Transverse colon (tissue), 4 donors: ENCODE measurements around the gene RAPGEFL1. TPM values are rescaled to one million over a fixed set of nuclear protein-coding genes. Genes with fewer than 3 reads are reported as not detected.
"Not testable (repeated sequence)": the region's sequence is repeated elsewhere in the genome, so short reads cannot be mapped to it uniquely, and the experiment has no call there.

Source experiments
- DNase-seq: peaks from one replicate; pipeline ENCODE4 v3.0.0-alpha.2; 2019
- H3K27ac ChIP-seq, 4 donors: fragments of 200-600 bp; sonication (generic); 2 replicates each; pipeline ENCODE4 v1.5.1; 2016 to 2018; ENCODE audit warnings: inconsistent platforms in 4 of 4
- H3K27me3 ChIP-seq: fragments of 200-600 bp; sonication (generic); 2 replicates; pipeline ENCODE4 v1.5.1; 2017; ENCODE audit warnings: inconsistent platforms
- H3K36me3 ChIP-seq, 4 donors: fragments of 200-600 bp; sonication (generic); 2 replicates each; pipeline ENCODE4 v1.5.1; 2017 to 2019; ENCODE audit warnings: inconsistent platforms in 4 of 4
- H3K4me1 ChIP-seq, 4 donors: fragments of 200-600 bp; sonication (generic); 2 replicates each; pipeline ENCODE4 v1.5.1; 2017 to 2020; ENCODE audit warnings: inconsistent platforms in 4 of 4
- H3K4me3 ChIP-seq, 4 donors: fragments of 200-600 bp; sonication (generic); 1 replicate in 1 of 4; 2 replicates in 3 of 4; pipeline versions ENCODE4 v1.5.1 to v1.6.1; 2017 to 2019; ENCODE audit warnings: inconsistent platforms in 4 of 4
- H3K9me3 ChIP-seq, 2 donors: fragments of 200-600 bp; sonication (generic); 2 replicates each; pipeline ENCODE4 v1.5.1; 2017 to 2019; ENCODE audit warnings: inconsistent platforms in 2 of 2
- EP300 ChIP-seq: sonication (generic); formaldehyde crosslinking; IDR thresholded peaks from one replicate; pipeline ENCODE4 v1.6.1; 2017; ENCODE audit warnings: antibody characterized with exemption, low read depth
- POLR2A ChIP-seq: fragments of 450-650 bp; IDR thresholded peaks from one replicate; pipeline ENCODE4 v1.6.1; 2016; ENCODE audit warnings: antibody characterized with exemption, mild to moderate bottlenecking, moderate library complexity
- POLR2AphosphoS5 ChIP-seq, 3 donors: sonication (generic); formaldehyde crosslinking; IDR thresholded peaks; one replicate each; pipeline ENCODE4 v1.6.1; 2016; ENCODE audit warnings: antibody characterized with exemption in 3 of 3
- WGBS, 2 donors: methylation state at CpG; one replicate each; pipeline ENCODE4 v1.1.5; 2018; ENCODE audit warnings: low coverage in 1 of 2; 5-methylcytosine and 5-hydroxymethylcytosine counted together
- in situ Hi-C, 4 donors: fragments of 200-750 bp; cut with MboI; loops; one replicate each; pipeline versions ENCODE4 v1.15.0 to v1.15.1; 2017; ENCODE audit warnings: low sequenced_read_pairs in 3 of 4, low pct_ligation_motif_present in 1 of 4, low pct_unique_long_range_greater_than_20kb in 1 of 4
- intact Hi-C: fragments of 100-400 bp; cut with DNase I; formaldehyde crosslinking; loops from one replicate; pipeline ENCODE4 v1.15.1; 2023; ENCODE audit warnings: low total_unique reads
- total RNA-seq, 4 donors: library from RNA; depleted of rRNA; stranded (reverse); fragments of >200 nt; gene quantifications; one replicate each; pipeline ENCODE4 v1.1.0, GENCODE V29; 2016
- TF ChIP-seq, protein P1 (sequence below), 5 experiments: fragments of 200-600 bp in 3 of 5; fragments of 450-650 bp in 2 of 5; sonication (generic) in 3 of 5; IDR thresholded peaks; 1 replicate in 2 of 5; 2 replicates in 3 of 5; pipeline ENCODE4 v1.5.1; 2016 to 2017; ENCODE audit warnings: antibody characterized with exemption in 5 of 5, inconsistent platforms in 3 of 5, mild to moderate bottlenecking in 2 of 5, moderate library complexity in 1 of 5

Gene RAPGEFL1
- total RNA-seq, 4 donors from 2014 or later, result 220 to 411 (median 308) TPM

- DNase-seq, result no peak
- TF ChIP-seq, protein P1, sequence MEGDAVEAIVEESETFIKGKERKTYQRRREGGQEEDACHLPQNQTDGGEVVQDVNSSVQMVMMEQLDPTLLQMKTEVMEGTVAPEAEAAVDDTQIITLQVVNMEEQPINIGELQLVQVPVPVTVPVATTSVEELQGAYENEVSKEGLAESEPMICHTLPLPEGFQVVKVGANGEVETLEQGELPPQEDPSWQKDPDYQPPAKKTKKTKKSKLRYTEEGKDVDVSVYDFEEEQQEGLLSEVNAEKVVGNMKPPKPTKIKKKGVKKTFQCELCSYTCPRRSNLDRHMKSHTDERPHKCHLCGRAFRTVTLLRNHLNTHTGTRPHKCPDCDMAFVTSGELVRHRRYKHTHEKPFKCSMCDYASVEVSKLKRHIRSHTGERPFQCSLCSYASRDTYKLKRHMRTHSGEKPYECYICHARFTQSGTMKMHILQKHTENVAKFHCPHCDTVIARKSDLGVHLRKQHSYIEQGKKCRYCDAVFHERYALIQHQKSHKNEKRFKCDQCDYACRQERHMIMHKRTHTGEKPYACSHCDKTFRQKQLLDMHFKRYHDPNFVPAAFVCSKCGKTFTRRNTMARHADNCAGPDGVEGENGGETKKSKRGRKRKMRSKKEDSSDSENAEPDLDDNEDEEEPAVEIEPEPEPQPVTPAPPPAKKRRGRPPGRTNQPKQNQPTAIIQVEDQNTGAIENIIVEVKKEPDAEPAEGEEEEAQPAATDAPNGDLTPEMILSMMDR (IDR thresholded peaks at IDR 0.05), result no peak
- no peak for TF ChIP-seq POLR2AphosphoS5 (IDR thresholded peaks at IDR 0.05)
- TF ChIP-seq EP300, result no peak
- TF ChIP-seq POLR2A, result no peak
- Histone ChIP-seq H3K27ac (no peak overlapping the region), H3K27me3 (no peaks in the 10 kb centered on the region), H3K9me3 (no peaks in the 10 kb centered on the region), H3K4me3 (no peak overlapping the region), H3K36me3 (peaks cover 0 to 46% (median 5%) of the 10 kb centered on the region in 4 donors), H3K4me1 (peaks cover 0 to 12% (median 2%) of the 10 kb centered on the region in 4 donors)
- in situ Hi-C loops, result no loop called here
- WGBS, 2 donors, result 72 to 90% methylated on average over 3 of the region's 3 CpGs
- intact Hi-C loops, result no loop called here
Observed at GRCh38 chr17:40230670-40231069, 53.4 kb downstream of the RAPGEFL1 start.

- H3K4me1 ChIP-seq, H3K27ac ChIP-seq, intact Hi-C loops, DNase-seq, H3K9me3 ChIP-seq, H3K27me3 ChIP-seq, in situ Hi-C loops, H3K4me3 ChIP-seq: not testable (repeated sequence)
- 94 to 100% methylated on average over 1 to 4 of the region's 4 CpGs for WGBS, 2 donors
- H3K36me3 ChIP-seq, result peaks cover 0 to 43% (median 5%) of the 10 kb centered on the region in 4 donors
Observed at GRCh38 chr17:40231928-40232327, 54.7 kb downstream of the RAPGEFL1 start.

DNA sequence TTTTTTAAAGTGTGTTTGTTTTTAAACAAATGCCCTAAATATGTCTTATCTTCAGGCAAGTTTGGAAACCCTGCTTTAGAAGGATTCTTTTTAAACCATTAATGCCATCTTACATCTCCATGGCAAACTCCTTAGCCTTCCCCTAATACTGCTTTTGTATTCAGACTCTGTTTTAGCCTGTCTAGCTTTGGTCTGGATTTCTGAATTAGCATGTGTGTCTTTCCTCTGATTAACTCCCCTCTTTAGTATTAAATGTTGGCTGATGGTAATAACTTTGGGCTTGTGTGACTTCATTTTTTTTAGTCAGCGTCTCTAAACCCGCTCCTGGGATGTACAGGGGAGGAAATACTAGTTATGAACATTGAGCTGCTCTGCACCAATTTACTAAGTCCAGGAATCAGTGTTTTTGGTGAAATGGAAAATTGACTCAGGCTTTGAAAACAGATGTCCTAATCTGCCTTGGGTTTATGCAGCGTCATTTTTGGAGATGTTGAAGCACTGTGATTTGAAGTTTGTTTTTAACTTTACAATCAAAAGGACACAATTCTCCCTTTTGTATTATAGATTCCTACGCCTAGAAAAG, 64.1 kb downstream of the RAPGEFL1 start:
- Histone ChIP-seq H3K4me3 (no peak overlapping the region), H3K4me1 (peaks cover 0 to 17% (median 0%) of the 10 kb centered on the region in 4 donors), H3K27ac (no peak overlapping the region), H3K9me3 (no peaks in the 10 kb centered on the region), H3K27me3 (no peaks in the 10 kb centered on the region), H3K36me3 (no peaks in the 10 kb centered on the region)
- DNase-seq, result no peak
- 78 to 87% methylated on average over 4 of the region's 4 CpGs for WGBS, 2 donors
- intact Hi-C loops (no loop called here), in situ Hi-C loops (no loop called here)
- TF ChIP-seq EP300 (no peak), POLR2A (no peak), POLR2AphosphoS5 (IDR thresholded peaks at IDR 0.05) (no peak)
- TF ChIP-seq, protein P1 (IDR thresholded peaks at IDR 0.05), result no peak

DNA sequence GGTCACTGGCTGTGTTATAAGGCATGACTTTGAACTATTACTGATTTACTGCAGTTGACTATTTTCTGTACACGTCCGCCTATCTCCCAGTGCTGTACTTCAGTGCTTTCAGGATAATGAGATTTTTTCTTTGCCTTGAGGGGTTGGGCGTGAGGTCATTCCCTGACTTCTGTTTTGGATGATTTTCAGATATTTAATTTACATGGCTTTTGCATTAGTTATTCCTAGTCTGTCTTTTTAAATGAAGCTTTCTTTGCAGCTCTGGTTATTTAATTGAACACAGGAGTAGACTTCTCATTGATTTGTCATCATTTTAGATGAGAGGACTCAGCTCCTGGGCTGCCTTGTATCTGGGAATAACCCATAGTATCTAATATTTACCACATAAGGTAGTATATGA, 65.5 kb downstream of the RAPGEFL1 start:
- in situ Hi-C loops (no loop called here), intact Hi-C loops (no loop called here)
- Histone ChIP-seq H3K4me3 (no peak overlapping the region), H3K27me3 (no peaks in the 10 kb centered on the region), H3K27ac (no peak overlapping the region), H3K9me3 (no peaks in the 10 kb centered on the region), H3K36me3 (no peaks in the 10 kb centered on the region), H3K4me1 (peaks cover 0 to 22% (median 0%) of the 10 kb centered on the region in 4 donors)
- TF ChIP-seq POLR2A (no peak), POLR2AphosphoS5 (IDR thresholded peaks at IDR 0.05) (no peak)
- TF ChIP-seq, protein P1 (IDR thresholded peaks at IDR 0.05), result no peak
- no peak for DNase-seq
- WGBS, 2 donors, result 86 to 92% methylated on average over 1 to 3 of the region's 3 CpGs

GRCh38 chr17:40243761-40244160, 66.5 kb downstream of the RAPGEFL1 start:
- H3K27ac ChIP-seq, result no peak overlapping the region
- H3K36me3 ChIP-seq, result no peaks in the 10 kb centered on the region
- H3K4me1 ChIP-seq, result peaks cover 0 to 27% (median 0%) of the 10 kb centered on the region in 4 donors
- in situ Hi-C loops, result no loop called here
- WGBS, 2 donors, result 92 to 100% methylated on average over 2 to 3 of the region's 3 CpGs
- TF ChIP-seq, protein P1 (IDR thresholded peaks at IDR 0.05), result no peak
- TF ChIP-seq POLR2AphosphoS5 (IDR thresholded peaks at IDR 0.05), result no peak
- intact Hi-C loops, result no loop called here
- no peak overlapping the region for H3K4me3 ChIP-seq
- H3K27me3 ChIP-seq, result no peaks in the 10 kb centered on the region
- no peaks in the 10 kb centered on the region for H3K9me3 ChIP-seq
- no peak for DNase-seq
